Right ventricle myocardium inferior (tissue), 1 donor: Measurements from ENCODE around the gene RGS17. TPM values are rescaled to one million over a fixed set of nuclear protein-coding genes. Genes with fewer than 3 reads are reported as not detected.

Source experiments
- ATAC-seq: fragments of 200-7000 bp; cut with Tn5 transposase; one replicate; pipeline ENCODE4 v1.9.1; 2020; ENCODE audit warnings: mild to moderate bottlenecking, moderate library complexity
- DNase-seq: peaks from one replicate; pipeline ENCODE4 v3.0.0; 2021; ENCODE audit errors: missing footprints
- intact Hi-C: fragments of 100-400 bp; cut with DNase I; formaldehyde crosslinking; loops from one replicate; pipeline ENCODE4 v1.11.0; 2022
- total RNA-seq: library from RNA; stranded (reverse); fragmentation: NEBNext Ultra II Directional; extraction: Animal tissue kit (Norgen Biotek cat#: 25700); gene quantifications from one replicate; pipeline ENCODE4 v1.2.1, GENCODE V29; 2021
- donor health status: DM: no; HTN: yes; CAD: no; lungs with severe emphysema.

The RGS17 gene
- total RNA-seq, 1 donor from 2014 or later, result 0.05 TPM

DNA sequence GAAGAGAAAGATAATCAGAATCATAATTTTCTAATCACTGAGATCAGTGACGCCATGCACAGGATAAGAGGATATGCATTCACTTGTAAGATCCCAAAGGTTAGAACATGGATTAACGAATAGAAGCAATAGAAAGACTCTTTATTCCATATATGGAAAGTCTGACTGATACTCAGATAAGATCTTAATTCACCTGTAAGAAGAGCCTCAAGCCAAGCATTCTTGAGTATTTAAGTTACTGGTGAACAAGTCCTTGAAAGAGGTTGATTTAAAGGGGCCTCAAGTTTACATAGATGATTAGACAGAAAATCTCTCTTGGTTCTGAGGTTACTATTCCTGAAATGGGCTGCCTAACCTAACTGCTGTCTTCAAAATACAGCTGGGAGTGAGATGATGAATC lies 74.8 kb downstream of the RGS17 start:
- no peak for ATAC-seq
- DNase-seq, result no peak
- intact Hi-C loops, result loop anchor here (5.0 kb wide), 1 partner anchor 51 kb away; no protein-coding TSS in a partner anchor

DNA sequence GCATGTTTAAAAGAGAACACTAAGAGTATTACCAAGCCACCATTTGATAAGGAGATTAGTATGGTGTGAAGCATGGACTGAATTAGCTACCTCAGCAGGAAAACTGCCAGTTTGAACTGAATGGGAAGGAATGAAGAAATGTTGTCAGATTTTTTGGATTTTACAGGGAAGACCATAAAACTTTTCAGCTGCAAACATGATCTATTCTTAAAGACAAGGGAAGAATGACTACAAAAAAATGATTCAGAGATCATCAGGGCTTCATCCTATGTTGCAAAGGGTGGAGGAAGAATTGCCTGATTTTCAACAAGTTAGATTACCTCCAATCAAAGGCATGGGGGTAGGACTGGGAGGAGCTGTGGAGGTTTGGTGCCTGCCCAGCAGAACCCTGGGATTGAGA lies 79.3 kb downstream of the RGS17 start:
- DNase-seq, result no peak
- no peak for ATAC-seq
- intact Hi-C loops, result no loop called here

DNA sequence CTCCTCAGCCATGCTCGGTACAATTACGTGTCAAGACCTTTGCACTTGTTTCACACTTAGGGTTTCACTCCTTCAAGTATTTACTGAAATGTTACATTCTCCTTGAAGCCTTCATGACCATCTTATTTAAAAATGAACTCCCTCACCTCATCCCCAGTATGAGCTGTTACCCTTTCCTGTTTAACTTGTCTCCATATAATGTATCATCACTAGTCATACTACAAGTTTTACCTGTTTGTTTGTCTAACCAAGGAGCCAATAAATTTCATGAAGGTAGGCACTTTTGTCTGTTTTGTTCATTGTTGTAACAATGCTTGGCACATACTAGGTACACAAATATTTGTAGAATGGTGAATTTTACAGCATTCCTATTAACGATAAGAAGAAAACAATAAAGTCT lies 82.5 kb downstream of the RGS17 start:
- intact Hi-C loops, result no loop called here
- no peak for ATAC-seq
- DNase-seq, result no peak

DNA sequence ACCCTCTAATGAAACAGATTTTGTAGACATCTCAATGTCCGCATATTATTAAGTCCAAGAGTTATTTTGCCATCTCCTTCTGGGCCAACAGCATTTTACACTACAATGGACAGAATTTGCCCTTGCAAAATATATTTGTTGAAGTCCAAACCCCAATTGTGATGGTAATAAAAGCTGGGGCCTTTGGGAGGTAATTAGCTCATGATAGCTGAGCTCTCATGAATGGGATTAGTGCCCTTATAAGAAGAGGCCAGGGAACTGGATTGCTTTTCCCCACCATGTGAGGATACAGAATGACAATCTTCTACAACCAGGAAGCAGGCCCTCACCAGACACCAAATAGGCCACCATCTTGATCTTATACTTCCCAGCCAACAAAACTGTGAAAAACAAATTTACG lies 83.7 kb downstream of the RGS17 start:
- DNase-seq (no peak), ATAC-seq (no peak)
- intact Hi-C loops, result no loop called here

DNA sequence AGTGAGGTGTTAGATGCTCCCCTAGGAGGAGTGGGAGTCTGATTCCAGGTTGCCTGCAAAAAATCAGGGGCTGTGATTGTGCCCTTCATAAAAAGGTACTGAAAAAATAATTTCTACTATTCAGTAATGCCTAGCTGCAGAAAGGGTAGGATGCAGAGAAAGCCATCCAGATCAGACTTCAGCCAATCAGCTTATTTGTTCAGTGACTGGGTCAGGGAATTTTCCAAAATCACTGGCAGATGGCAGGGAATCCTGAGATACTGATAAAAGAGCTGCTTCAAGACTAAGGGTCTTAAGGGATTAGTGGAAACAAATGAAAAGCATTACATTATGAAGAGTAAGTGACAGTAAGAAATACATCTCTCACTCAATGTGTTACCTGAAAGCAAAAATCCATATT lies 85.8 kb downstream of the RGS17 start:
- DNase-seq (no peak), ATAC-seq (no peak)
- intact Hi-C loops, result no loop called here

DNA sequence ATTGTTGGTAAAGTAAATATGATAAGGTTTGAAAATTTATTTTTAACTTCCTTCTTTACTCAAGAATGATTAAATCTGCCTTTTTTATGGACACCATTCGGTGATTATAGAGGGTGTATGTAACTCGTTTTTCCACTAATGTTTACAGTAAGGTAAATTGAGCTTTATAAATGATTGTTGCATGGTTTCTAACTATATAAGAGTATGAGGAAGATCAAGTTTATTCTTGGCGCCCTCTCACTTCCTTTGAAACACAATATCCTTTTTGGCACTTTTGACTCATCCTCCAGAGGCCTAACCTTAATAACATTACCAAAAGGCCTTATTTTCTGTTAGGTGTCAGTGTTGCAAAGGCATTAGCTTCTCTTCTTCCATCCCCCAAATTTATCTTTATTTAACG lies 86.8 kb downstream of the RGS17 start:
- no peak for DNase-seq
- ATAC-seq, result no peak
- intact Hi-C loops, result no loop called here

DNA sequence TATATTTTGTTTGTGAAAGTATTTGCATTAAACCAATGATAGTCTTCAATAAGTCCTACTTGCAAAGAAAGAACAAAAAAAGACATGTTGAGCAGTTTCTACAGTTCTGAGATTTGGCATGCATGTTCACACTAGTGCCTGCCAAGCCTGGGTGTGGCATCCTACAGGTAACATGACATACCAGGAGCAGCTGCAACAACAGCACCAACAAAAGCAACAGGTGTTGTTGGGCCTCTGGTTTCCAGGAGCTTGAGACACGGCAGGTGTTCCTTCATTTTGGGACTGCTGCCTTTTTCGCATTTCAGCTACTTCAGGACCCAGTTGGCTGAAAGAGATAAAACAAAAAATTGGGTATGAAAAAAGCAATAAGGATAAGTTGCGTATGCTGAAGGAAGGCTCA lies 87.4 kb downstream of the RGS17 start:
- no peak for ATAC-seq
- DNase-seq, result no peak
- intact Hi-C loops, result no loop called here

DNA sequence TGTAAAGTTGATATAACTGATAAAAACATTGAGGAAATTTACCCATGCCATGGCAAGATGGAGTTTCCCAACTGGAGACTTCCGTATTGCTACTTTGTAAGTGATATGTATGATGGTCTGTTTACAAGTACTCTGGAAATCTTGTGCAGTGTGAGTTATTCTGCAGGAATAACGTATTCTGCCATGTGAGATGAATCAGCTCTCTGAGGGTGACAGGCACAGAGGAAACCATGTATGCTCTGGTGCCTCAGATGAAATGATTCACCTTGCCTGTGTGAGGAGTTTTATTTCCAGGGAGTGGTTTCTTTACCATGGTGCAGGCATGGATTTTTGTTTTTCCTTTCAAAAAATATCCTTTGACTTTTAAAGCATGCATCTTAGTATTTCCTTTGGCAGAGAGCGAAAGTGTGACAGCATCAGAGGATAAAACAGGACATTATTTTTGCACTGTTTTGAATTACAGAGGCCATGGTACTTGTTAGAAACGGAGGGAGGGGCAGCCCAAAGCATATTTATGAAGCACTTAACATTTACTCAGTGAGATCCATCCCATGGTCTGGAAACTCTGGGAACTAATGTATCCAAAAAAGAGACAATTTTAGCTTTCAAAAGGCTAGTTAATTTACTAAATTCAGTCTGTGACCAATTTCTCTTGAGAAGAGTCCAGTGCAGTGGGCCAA lies 92.6 kb downstream of the RGS17 start:
- DNase-seq (no peak), ATAC-seq (no peak)
- intact Hi-C loops, result no loop called here

DNA sequence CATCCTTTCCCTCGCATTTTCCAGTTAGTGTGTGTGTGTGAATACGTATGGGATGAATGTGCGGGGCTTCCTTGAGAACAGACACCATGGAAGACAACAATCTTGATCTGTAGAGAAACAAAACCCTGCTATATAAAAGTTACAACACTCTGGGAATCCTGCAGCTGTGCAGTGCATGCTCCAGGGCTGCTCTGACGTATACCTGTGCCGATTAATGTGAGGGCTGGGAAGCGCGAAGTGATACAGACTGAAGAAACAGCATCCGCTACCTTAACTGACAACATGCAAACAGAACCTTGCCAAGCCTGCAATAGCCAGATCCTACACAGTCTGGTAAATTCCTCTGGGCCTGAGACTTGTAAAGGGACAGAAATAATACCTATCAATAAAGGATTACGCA lies 96.9 kb downstream of the RGS17 start:
- intact Hi-C loops, result loop anchor here (5.0 kb wide), 1 partner anchor 478 kb away; no protein-coding TSS in a partner anchor
- no peak for DNase-seq
- ATAC-seq, result no peak

DNA sequence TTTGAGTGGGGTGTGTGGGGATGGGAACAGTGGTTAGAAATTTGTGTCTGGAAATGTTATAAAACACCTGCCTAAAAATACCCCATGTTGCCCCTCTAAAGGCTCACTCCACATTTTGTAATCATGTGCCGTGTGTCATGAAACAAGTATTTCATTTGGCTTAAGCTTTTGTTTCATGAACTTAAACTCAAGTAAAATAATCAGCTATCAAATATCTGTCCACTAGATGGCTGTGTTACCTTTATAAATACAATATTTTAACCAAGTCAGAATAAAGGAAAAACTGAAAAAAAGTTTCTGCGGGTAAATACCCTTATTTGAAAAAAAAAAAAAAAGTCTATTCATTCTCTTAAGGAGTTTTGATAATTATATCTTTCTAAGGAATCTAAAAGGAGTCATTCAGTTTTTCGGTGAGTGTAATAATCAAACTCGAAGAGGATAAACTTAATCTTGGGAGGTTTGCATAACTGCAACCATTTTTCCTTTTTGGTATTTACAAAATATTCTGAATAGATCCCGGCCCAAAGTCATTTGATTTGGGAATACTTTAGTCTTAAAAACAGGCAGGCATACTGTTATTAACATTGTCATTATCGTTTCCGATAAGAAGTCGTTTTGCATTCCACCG lies 98.7 kb downstream of the RGS17 start:
- intact Hi-C loops, result loop anchor here (5.0 kb wide), 1 partner anchor 480 kb away; no protein-coding TSS in a partner anchor
- ATAC-seq (no peak), DNase-seq (no peak)

DNA sequence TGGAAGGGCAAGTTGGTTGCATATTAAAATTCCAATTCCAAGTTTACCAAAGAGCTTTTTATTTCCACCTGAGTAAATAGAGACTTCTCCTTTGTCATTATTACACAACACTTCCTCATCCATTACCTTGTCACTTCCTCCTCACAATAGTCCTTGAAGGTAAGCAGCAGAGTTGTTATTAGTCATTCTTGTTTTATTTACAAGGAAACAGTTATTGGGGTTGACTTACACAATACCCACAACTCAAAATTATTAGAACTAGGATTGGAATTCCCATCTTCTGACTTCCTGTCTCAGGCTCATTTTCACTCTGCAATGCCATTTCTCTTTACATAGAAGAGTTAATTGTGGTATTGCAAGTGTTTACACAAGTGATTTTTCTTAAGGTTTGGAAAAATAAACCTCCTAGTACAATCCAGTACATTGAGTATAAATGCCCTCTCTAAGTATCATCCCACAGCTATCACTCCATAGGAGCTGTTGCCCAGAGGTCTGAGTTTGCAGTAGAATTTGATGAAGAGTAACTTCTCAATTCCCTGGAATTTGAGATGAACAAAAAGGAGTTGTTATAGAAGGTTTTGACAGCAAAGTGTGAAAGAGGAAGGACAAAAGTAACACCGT lies 99.6 kb downstream of the RGS17 start:
- intact Hi-C loops, result loop anchor here (5.0 kb wide), 1 partner anchor 481 kb away; no protein-coding TSS in a partner anchor
- no peak for ATAC-seq
- no peak for DNase-seq

DNA sequence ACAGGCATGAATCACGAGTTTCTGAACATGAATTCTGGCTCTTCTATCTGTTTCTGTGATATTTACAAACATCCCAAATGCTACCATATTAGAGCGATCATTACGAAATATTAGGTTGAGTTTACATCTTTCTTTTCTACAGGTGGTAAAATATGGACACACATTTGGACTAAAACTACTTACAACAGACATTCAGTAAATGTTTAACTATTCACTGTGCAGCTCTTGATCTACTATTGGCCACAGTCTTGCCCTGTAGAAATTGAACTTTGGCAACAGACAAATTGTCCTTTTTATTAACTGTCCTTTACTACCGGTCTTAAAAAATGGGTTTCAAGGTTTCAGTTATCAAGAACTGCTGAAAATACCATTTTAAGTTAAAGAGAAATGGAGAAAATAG lies 102.1 kb downstream of the RGS17 start:
- intact Hi-C loops, result loop anchor here (5.0 kb wide), 1 partner anchor 77 kb away; no protein-coding TSS in a partner anchor
- no peak for ATAC-seq
- no peak for DNase-seq

DNA sequence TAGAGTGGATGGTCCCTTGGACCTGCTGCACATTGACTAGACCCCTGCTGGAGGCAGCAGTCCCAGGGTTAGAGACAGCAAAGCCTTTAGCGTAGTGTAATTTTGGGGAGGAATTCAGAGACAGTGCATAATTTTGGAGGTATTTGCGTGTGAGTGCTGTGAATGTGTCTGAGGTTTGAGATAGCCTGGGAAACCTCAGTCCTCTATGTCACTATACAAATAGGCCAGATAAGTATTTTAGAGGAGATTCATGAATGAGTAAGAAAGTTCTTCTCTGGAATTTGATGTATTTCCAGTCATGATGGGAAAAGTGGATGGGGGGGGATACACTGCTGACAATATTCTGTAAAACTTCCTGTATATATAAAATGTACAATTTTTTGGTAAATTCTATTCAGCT lies 102.8 kb downstream of the RGS17 start:
- DNase-seq, result no peak
- intact Hi-C loops, result loop anchor here (5.0 kb wide), 1 partner anchor 76 kb away; no protein-coding TSS in a partner anchor
- no peak for ATAC-seq

DNA sequence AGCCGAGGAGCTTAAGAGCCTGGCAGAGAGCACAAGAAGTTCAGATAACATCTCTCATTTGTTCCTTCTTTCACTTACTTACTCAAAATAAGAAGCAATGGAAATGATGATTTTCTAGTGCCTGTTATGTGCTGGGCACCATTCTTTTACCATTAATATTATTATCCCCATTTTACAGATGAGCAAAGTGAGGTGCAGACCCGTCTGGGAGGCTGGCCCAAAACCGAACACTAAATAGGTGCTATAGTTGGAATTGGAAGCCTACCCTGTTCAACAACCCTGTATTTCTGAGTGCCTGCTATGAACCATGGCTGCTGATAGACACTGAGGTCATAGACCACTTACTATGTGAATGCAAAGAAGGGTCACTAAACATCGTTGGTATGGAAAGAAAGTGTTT lies 103.6 kb downstream of the RGS17 start:
- ATAC-seq, result no peak
- no peak for DNase-seq
- intact Hi-C loops, result loop anchor here (5.0 kb wide), 1 partner anchor 75 kb away; no protein-coding TSS in a partner anchor

DNA sequence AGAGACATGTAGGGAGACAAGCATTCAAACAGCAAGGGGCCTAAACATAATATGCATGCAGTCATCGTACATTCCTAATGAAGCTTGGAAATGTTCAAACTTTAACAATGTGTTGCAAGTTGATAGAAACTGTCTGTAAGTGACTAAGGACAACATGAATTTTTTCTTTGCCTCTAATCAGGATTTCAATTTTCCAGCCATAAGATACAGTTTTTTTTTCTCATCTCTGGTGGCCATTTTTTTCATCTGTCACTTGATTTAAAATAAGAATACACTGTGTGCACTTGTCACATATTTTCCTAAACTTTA lies 106.4 kb downstream of the RGS17 start:
- DNase-seq, result no peak
- intact Hi-C loops, result loop anchor here (2.0 to 5.0 kb wide), 2 partner anchors 72 to 160 kb away; no protein-coding TSS in a partner anchor
- no peak for ATAC-seq

DNA sequence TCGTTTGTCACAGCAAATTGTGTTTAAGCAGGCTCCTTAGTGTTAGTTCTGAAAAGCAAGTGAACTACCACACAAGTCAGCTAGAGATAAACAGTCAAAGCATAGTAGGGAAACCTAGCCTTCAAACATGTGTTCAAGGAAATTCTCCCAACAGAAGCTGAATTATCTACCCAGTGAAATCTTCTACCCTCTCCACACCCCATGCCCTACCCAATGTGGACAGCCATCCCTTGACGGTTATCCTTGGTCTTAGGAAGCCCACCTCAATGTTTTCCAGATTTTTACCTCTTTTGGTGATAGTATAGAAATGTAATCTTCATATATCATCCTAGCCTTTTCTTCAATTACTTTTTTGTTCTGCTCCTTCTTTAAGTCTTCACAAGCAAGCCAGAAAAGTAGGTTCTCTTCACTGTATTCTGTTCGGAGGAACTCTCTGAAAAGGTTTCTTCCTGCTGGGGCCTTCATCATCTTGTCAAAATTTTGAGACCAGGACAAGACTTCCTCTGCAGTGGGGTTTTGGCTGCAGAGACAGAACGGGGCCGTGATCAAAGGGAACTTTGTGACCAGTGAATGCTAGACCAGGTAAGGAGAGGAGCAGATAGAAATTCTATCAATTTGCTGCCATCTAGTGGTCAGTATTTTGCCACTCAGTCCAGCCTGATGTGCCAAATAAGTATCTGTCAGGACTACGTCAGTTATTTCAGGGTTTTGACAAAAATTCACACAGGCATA lies 106.9 kb downstream of the RGS17 start:
- intact Hi-C loops, result loop anchor here (2.0 kb wide), 1 partner anchor 159 kb away; no protein-coding TSS in a partner anchor
- peak; percentile 64 for ATAC-seq
- no peak for DNase-seq

DNA sequence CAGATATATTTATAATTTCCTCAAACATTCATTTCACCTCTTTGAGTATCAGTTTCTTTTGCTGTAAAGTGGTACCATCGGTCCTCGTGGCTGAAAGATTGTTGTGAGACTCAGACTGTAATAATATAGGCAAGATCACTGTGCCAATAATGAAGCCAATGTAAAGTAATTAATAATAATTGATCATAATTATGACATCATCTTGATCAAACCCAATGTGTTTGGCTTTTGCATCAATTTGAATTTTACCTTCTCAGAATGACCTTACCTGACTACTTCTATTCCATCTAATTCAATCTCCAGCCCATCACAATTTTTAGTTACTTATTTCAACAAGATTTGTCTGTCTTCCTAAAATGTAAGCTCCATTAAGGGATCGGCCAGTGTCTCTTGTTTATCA lies 112.7 kb downstream of the RGS17 start:
- intact Hi-C loops, result no loop called here
- no peak for ATAC-seq
- no peak for DNase-seq

DNA sequence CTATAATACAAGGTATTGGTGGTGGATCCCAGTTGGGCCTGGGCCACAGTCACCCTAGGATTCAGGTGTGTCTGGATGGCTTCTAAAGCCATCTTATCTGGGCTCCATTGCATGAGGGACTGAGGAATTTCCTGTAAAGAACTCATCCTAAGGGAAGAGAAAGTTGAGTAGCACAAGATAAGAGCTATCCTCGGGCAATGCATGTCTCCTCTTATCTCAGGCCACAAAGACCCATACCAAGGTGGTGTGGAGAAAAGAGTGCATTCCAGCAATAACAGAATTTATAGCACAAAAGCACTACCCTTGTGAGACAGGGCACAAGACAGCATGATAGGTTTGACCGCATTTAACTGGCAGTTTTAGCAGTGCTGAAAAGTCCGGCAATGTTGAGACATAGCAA lies 114.2 kb downstream of the RGS17 start:
- intact Hi-C loops, result no loop called here
- DNase-seq (no peak), ATAC-seq (no peak)

DNA sequence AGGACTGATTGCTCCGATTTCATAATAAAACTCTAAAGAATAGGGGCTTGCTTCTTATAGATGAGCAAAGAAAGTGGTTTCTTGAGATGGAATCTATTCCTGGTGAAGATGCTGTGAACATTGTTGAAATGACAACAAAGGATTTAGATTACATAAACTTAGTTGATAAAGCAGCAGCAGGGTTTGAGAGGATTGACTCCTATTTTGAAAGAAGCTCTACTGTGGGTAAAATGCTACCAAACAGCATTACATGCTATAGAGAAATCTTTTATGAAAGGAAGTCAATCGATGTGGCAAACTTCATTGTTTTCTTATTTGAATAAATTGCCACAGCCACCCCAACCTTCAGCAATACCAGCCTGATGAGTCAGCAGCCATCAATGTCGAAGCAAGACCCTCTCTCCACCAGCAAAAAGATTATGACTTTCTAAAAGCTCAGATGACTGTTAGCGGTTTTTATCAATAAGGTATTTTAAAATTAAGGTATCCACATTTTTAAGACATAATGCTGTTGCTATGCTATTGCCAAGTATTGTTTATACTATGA lies 115.9 kb downstream of the RGS17 start:
- ATAC-seq (no peak), DNase-seq (no peak)
- intact Hi-C loops, result no loop called here
